HepG2 (cell line): Measurements from ENCODE around the gene ZMIZ1. TPM values are rescaled to one million over a fixed set of nuclear protein-coding genes. Genes with fewer than 3 reads are reported as not detected.
A peak's percentile ranks its signal among the peaks of the same experiment; 100 is the strongest.

ENCODE experiments used
- ATAC-seq: fragments of 200-7000 bp; cut with Tn5 transposase; 3 replicates; pipeline ENCODE4 v1.9.1; 2020; ENCODE audit warnings: mild to moderate bottlenecking, moderate library complexity
- BruUV-seq: library from RNA; stranded (reverse); fragments of 400-500 nt; replicated peaks from 2 replicates; lab custom pipeline; 2021; lab: Mats Ljungman, UMichigan
- CTCF ChIA-PET: fragments of 300-600 bp; formaldehyde crosslinking; extraction: SDS; loops from one replicate; lab custom pipeline; 2021; ENCODE audit warnings: low total read pairs, inconsistent platforms, low intra/inter-chr PET ratio; lab: Yijun Ruan, JAX
- POLR2A ChIA-PET: fragments of 350-600 bp; sonication (Branson Sonifier 250); formaldehyde crosslinking; loops from one replicate; lab custom pipeline; 2020; ENCODE audit warnings: antibody characterized with exemption, inconsistent platforms; lab: Yijun Ruan, JAX
- DNase-seq: peaks from one replicate; pipeline ENCODE4 v3.0.0-alpha.2; 2015; ENCODE audit warnings: low spot score
- FAIRE-seq: peaks from 3 replicates; lab custom pipeline; 2011; peaks lifted over from hg19 to GRCh38; lab: Jason Lieb, UNC
- H2AFZ ChIP-seq: one replicate; pipeline ENCODE4 v1.6.1; 2011; ENCODE audit warnings: low read length, inconsistent platforms
- H3K27ac ChIP-seq: fragments of 300-600 bp; 3 replicates; pipeline ENCODE4 v1.8.0; 2011; ENCODE audit warnings: mixed run types, mild to moderate bottlenecking, mixed read lengths, low read length, inconsistent platforms; ENCODE audit not compliant: insufficient read depth; ENCODE audit errors: extremely low read length
- H3K27me3 ChIP-seq, 2 experiments: fragments of 200-600 bp in 1 of 2; 2 replicates in 1 of 2; 3 replicates in 1 of 2; pipeline versions ENCODE4 v1.6.0 to v1.8.0; 2011; ENCODE audit warnings: low read length in 2 of 2, mild to moderate bottlenecking in 2 of 2, moderate library complexity in 2 of 2, inconsistent platforms in 1 of 2; ENCODE audit not compliant: insufficient read depth in 2 of 2, control insufficient read depth in 1 of 2
- H3K36me3 ChIP-seq, 2 experiments: fragments of 200-600 bp in 1 of 2; replicated peaks in 1 of 2; 2 replicates in 1 of 2; 3 replicates in 1 of 2; pipeline versions ENCODE4 v1.5.1 to v1.8.0; 2011; ENCODE audit warnings: low read length in 2 of 2, inconsistent platforms in 1 of 2; ENCODE audit not compliant: insufficient read depth in 2 of 2, control insufficient read depth in 1 of 2
- H3K4me1 ChIP-seq: 2 replicates; pipeline ENCODE4 v1.5.1; 2012; ENCODE audit warnings: low read length, inconsistent platforms; ENCODE audit not compliant: insufficient read depth
- H3K4me2 ChIP-seq: 2 replicates; pipeline ENCODE4 v1.6.0; 2011; ENCODE audit warnings: low read depth, low read length, inconsistent platforms
- H3K4me3 ChIP-seq, 3 experiments: fragments of 200-600 bp in 1 of 3; sonication (generic), shearing (Covaris generic) in 1 of 3; replicated peaks in 1 of 3; 2 replicates each; pipeline ENCODE4 v1.5.1; 2011 to 2016; ENCODE audit warnings: low read length in 3 of 3, inconsistent platforms in 2 of 3, low read depth in 2 of 3, mild to moderate bottlenecking in 2 of 3, control low read depth in 1 of 3, mixed read lengths in 1 of 3; ENCODE audit not compliant: insufficient read depth in 1 of 3
- H3K79me2 ChIP-seq: one replicate; pipeline ENCODE4 v1.6.1; 2011; ENCODE audit warnings: low read length, inconsistent platforms; ENCODE audit not compliant: insufficient read depth
- H3K9ac ChIP-seq: 2 replicates; pipeline ENCODE4 v1.6.0; 2011; ENCODE audit warnings: mild to moderate bottlenecking, low read depth, low read length, inconsistent platforms; ENCODE audit not compliant: insufficient read depth
- H3K9me3 ChIP-seq: 2 replicates; pipeline ENCODE4 v1.5.1; 2012; ENCODE audit warnings: mild to moderate bottlenecking, low read length
- H4K20me1 ChIP-seq: 2 replicates; pipeline ENCODE4 v1.6.0; 2011; ENCODE audit warnings: inconsistent platforms, mild to moderate bottlenecking, low read length, moderate library complexity; ENCODE audit not compliant: insufficient read depth
- AGO2 ChIP-seq: fragments of 200-400 bp; formaldehyde crosslinking; optimal IDR thresholded peaks from 2 replicates; pipeline ENCODE3; 2017; ENCODE audit warnings: mild to moderate bottlenecking, low read depth, low read length, moderate library complexity
- FOXA1 ChIP-seq, 2 experiments: fragments of 450-650 bp in 1 of 2; sonication (generic) in 1 of 2; formaldehyde crosslinking in 1 of 2; IDR thresholded peaks; 2 replicates each; pipeline versions ENCODE4 v1.4.0 to v1.6.1; 2016 to 2020; ENCODE audit warnings: missing genetic modification reagents in 1 of 2
- HNRNPL ChIP-seq: fragments of 200-400 bp; formaldehyde crosslinking; IDR thresholded peaks from 2 replicates; pipeline ENCODE4 v1.6.1; 2017; ENCODE audit warnings: mild to moderate bottlenecking, low read depth, low read length
- ZNF598 ChIP-seq: sonication (generic); formaldehyde crosslinking; IDR thresholded peaks from 2 replicates; pipeline ENCODE4 v1.5.1; 2020; ENCODE audit warnings: mild to moderate bottlenecking, missing genetic modification reagents, borderline replicate concordance
- ZNF816 ChIP-seq: sonication (generic); formaldehyde crosslinking; IDR thresholded peaks from 2 replicates; pipeline ENCODE4 v1.8.0; 2022; ENCODE audit warnings: missing genetic modification reagents, mild to moderate bottlenecking, borderline replicate concordance
- ZSCAN25 ChIP-seq: sonication (generic); formaldehyde crosslinking; IDR thresholded peaks from 2 replicates; pipeline ENCODE4 v1.8.0; 2022; ENCODE audit warnings: mild to moderate bottlenecking, missing genetic modification reagents
- WGBS: methylation state at CpG from one replicate; pipeline ENCODE4 v1.1.6; 2017; ENCODE audit warnings: low lambda C conversion rate; 5-methylcytosine and 5-hydroxymethylcytosine counted together
- in situ Hi-C: cut with HindIII; loops from 2 replicates; pipeline ENCODE4 v1.10.0; 2017; ENCODE audit warnings: low pct_unique_long_range_greater_than_20kb; ENCODE audit not compliant: extremely low pct_ligation_motif_present
- intact Hi-C: fragments of 100-400 bp; cut with micrococcal nuclease; formaldehyde crosslinking; loops from one replicate; pipeline ENCODE4 v1.10.0; 2022; ENCODE audit not compliant: unreplicated experiment
- polyA plus RNA-seq, 8 experiments: library from polyadenylated mRNA; depleted of rRNA in 3 of 8; stranded (reverse) in 7 of 8; unstranded in 1 of 8; fragments of >200 nt; fragmentation: Illumina TruSeq in 4 of 8; extraction: Trizol in 4 of 8; gene quantifications; 2 replicates each; pipeline versions ENCODE4 v1.2.1 to v1.2.3, GENCODE V29; 2011 to 2016; ENCODE audit warnings: low read depth in 4 of 8, missing spikeins in 1 of 8, mixed read lengths in 1 of 8; ENCODE audit not compliant: insufficient read depth in 1 of 8
- total RNA-seq, 5 experiments: library from RNA; depleted of rRNA; stranded (reverse); fragments of >200 nt; fragmentation: Illumina TruSeq; extraction: Trizol; gene quantifications; 2 replicates each; pipeline ENCODE4 v1.2.3, GENCODE V29; 2016; ENCODE audit warnings: low read depth in 1 of 5
- TF ChIP-seq, protein P1 (sequence below): sonication (generic); formaldehyde crosslinking; IDR thresholded peaks from 2 replicates; pipeline ENCODE4 v1.9.0; 2022; ENCODE audit warnings: missing genetic modification reagents, mild to moderate bottlenecking, borderline replicate concordance

Gene ZMIZ1
- total and polyA plus RNA-seq, 2 of the 13 experiments (the other 11 are each of a cell fraction or from before 2014, with no cell fraction given): 5.3 to 10.2 TPM

GRCh38 chr10:79088176-79088575 is 19.4 kb downstream of the ZMIZ1 start:
- CTCF ChIA-PET: no interaction called here
- in situ Hi-C loops: loop anchor here (25.0 kb wide), 1 partner anchor 99 kb away; no protein-coding TSS in a partner anchor

GRCh38 chr10:79088613-79089355 is 20.0 kb downstream of the ZMIZ1 start:
- in situ Hi-C loops: loop anchor here (25.0 kb wide), 1 partner anchor 99 kb away; no protein-coding TSS in a partner anchor
- no peaks in the 10 kb centered on the region for H3K27me3 ChIP-seq
- ATAC-seq: no peak
- no peaks in the 10 kb centered on the region for H3K9me3 ChIP-seq
- H2AFZ ChIP-seq: no peak overlapping the region
- DNase-seq: no peak
- POLR2A ChIA-PET: interaction anchor here (1.4 to 1.8 kb wide), 2 partner anchors 9 to 18 kb away, joined by 3 to 5 read pairs; no protein-coding TSS in a partner anchor
- CTCF ChIA-PET: no interaction called here
- TF ChIP-seq, protein P1, sequence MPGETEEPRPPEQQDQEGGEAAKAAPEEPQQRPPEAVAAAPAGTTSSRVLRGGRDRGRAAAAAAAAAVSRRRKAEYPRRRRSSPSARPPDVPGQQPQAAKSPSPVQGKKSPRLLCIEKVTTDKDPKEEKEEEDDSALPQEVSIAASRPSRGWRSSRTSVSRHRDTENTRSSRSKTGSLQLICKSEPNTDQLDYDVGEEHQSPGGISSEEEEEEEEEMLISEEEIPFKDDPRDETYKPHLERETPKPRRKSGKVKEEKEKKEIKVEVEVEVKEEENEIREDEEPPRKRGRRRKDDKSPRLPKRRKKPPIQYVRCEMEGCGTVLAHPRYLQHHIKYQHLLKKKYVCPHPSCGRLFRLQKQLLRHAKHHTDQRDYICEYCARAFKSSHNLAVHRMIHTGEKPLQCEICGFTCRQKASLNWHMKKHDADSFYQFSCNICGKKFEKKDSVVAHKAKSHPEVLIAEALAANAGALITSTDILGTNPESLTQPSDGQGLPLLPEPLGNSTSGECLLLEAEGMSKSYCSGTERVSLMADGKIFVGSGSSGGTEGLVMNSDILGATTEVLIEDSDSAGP: peak; percentile 17; the same call in 1 of the 2 replicates
- no peak for TF ChIP-seq ZNF816
- intact Hi-C loops: no loop called here
- no peak overlapping the region for H3K4me2 ChIP-seq
- peaks cover 13 to 39% of the 10 kb centered on the region in 2 experiments; a peak in 3 of 5 replicates for H3K36me3 ChIP-seq
- H3K79me2 ChIP-seq: peaks cover 95% of the 10 kb centered on the region
- BruUV-seq: no TSS peak
- no peak for FAIRE-seq
- peaks cover 89% of the 10 kb centered on the region for H4K20me1 ChIP-seq
- H3K4me3 ChIP-seq: no peak overlapping the region
- 93% methylated on average over 7 of the region's 15 CpGs for WGBS
- no peak overlapping the region for H3K27ac ChIP-seq
- H3K4me1 ChIP-seq: peaks cover 94% of the 10 kb centered on the region
- H3K9ac ChIP-seq: no peak overlapping the region

More at GRCh38 chr10:79088176-79088575, 19.4 kb downstream of the ZMIZ1 start:
- peaks cover 94% of the 10 kb centered on the region for H3K4me1 ChIP-seq
- no peak overlapping the region for H2AFZ ChIP-seq
- peaks cover 13 to 39% of the 10 kb centered on the region in 2 experiments; a peak in 3 of 5 replicates for H3K36me3 ChIP-seq
- FAIRE-seq (no peak), ATAC-seq (no peak), DNase-seq (no peak)
- peaks cover 90% of the 10 kb centered on the region for H4K20me1 ChIP-seq
- H3K79me2 ChIP-seq: peaks cover 97% of the 10 kb centered on the region
- POLR2A ChIA-PET: interaction anchor here (1.4 to 1.8 kb wide), 2 partner anchors 10 to 17 kb away, joined by 3 to 5 read pairs; no protein-coding TSS in a partner anchor
- intact Hi-C loops: no loop called here
- 82% methylated on average over 8 of the region's 8 CpGs for WGBS
- H3K4me2 ChIP-seq: no peak overlapping the region
- TF ChIP-seq FOXA1 (IDR thresholded peaks at IDR 0.05): no peak
- peak; percentile 6; the same call in 1 of the 2 replicates for TF ChIP-seq FOXA1 (CRISPR knock-in tag; IDR thresholded peaks at IDR 0.05)
- TF ChIP-seq AGO2: peak; percentile 47
- 0 out of 2 replicates have a peak, but pooled peaks have one; percentile 40 for TF ChIP-seq ZNF598 (CRISPR knock-in tag)
- no peak for TF ChIP-seq ZSCAN25 (CRISPR knock-in tag)
- TF ChIP-seq HNRNPL: peak; percentile 76; the same call in 1 of the 2 replicates
- H3K9ac ChIP-seq: no peak overlapping the region
- no peak overlapping the region for H3K4me3 ChIP-seq
- H3K9me3 ChIP-seq: no peaks in the 10 kb centered on the region
- no peak overlapping the region for H3K27ac ChIP-seq
- no TSS peak for BruUV-seq
- H3K27me3 ChIP-seq: no peaks in the 10 kb centered on the region
